Measurements from ENCODE around the gene THSD4. TPM values are rescaled to one million over a fixed set of nuclear protein-coding genes. Genes with fewer than 3 reads are reported as not detected.

The THSD4 gene
- total and polyA plus RNA-seq, 2 donors (not counting 1 experiment from before 2014, with no cell fraction given) = 43.1 to 95.5 TPM

- H3K27ac ChIP-seq (ENCODE audit: insufficient read depth, low read length) = no peak overlapping the region
- no peaks in the 10 kb centered on the region for H3K9me3 ChIP-seq (ENCODE audit: control insufficient read depth, insufficient read depth, low read depth, low read length)
- no peak overlapping the region for H3K4me3 ChIP-seq (replicated peaks in 1 of 4; ENCODE audit: control extremely low read depth in 1 of 4, insufficient read depth in 1 of 4, low read depth in 3 of 4, low read length in 4 of 4)
- no peak overlapping the region for H3K4me2 ChIP-seq (ENCODE audit: extremely low read depth, insufficient read depth, low read length)
- no peaks in the 10 kb centered on the region for H4K20me1 ChIP-seq (ENCODE audit: control insufficient read depth, extremely low read depth, insufficient read depth, low read length)
- H3K36me3 ChIP-seq (ENCODE audit: control insufficient read depth, insufficient read depth, low read length) = no peaks in the 10 kb centered on the region
- no peak overlapping the region for H3K9ac ChIP-seq (ENCODE audit: insufficient read depth, low read length)
- DNase-seq (ENCODE audit: low read depth in 2 of 2) = peak in 1 of 2 donors; percentile 47
- H3K27me3 ChIP-seq (ENCODE audit: control insufficient read depth, insufficient read depth, low read length) = no peaks in the 10 kb centered on the region
- H3K79me2 ChIP-seq (ENCODE audit: control insufficient read depth, insufficient read depth, low read length) = no peaks in the 10 kb centered on the region
- no peaks in the 10 kb centered on the region for H3K4me1 ChIP-seq (ENCODE audit: control insufficient read depth, extremely low read depth, insufficient read depth, low read length)
- TF ChIP-seq EZH2 (IDR thresholded peaks at IDR 0.05; ENCODE audit: low read length, missing control alignments) = no peak
- TF ChIP-seq CTCF (conservative IDR thresholded peaks at IDR 0.05 in 1 of 2, IDR thresholded peaks at IDR 0.05 in 1 of 2; ENCODE audit: low read depth in 1 of 2, low read length in 2 of 2) = no peak
- no peak overlapping the region for H2AFZ ChIP-seq (ENCODE audit: low read length)
Measured at GRCh38 chr15:71542836-71543235, 427.6 kb downstream of the THSD4 start.

- H3K79me2 ChIP-seq (ENCODE audit: control insufficient read depth, insufficient read depth, low read length) = no peaks in the 10 kb centered on the region
- no peak overlapping the region for H2AFZ ChIP-seq (ENCODE audit: low read length)
- no peaks in the 10 kb centered on the region for H3K27me3 ChIP-seq (ENCODE audit: control insufficient read depth, insufficient read depth, low read length)
- no peak for DNase-seq (ENCODE audit: low read depth in 2 of 2)
- H3K4me1 ChIP-seq (ENCODE audit: control insufficient read depth, extremely low read depth, insufficient read depth, low read length) = no peaks in the 10 kb centered on the region
- H3K4me3 ChIP-seq (replicated peaks in 1 of 4; ENCODE audit: control extremely low read depth in 1 of 4, insufficient read depth in 1 of 4, low read depth in 3 of 4, low read length in 4 of 4) = no peak overlapping the region
- TF ChIP-seq EZH2 (IDR thresholded peaks at IDR 0.05; ENCODE audit: low read length, missing control alignments) = no peak
- no peak for TF ChIP-seq CTCF (conservative IDR thresholded peaks at IDR 0.05 in 1 of 2, IDR thresholded peaks at IDR 0.05 in 1 of 2; ENCODE audit: low read depth in 1 of 2, low read length in 2 of 2)
- H3K36me3 ChIP-seq (ENCODE audit: control insufficient read depth, insufficient read depth, low read length) = no peaks in the 10 kb centered on the region
- no peaks in the 10 kb centered on the region for H4K20me1 ChIP-seq (ENCODE audit: control insufficient read depth, extremely low read depth, insufficient read depth, low read length)
- H3K9me3 ChIP-seq (ENCODE audit: control insufficient read depth, insufficient read depth, low read depth, low read length) = no peaks in the 10 kb centered on the region
- no peak overlapping the region for H3K27ac ChIP-seq (ENCODE audit: insufficient read depth, low read length)
- no peak overlapping the region for H3K9ac ChIP-seq (ENCODE audit: insufficient read depth, low read length)
- no peak overlapping the region for H3K4me2 ChIP-seq (ENCODE audit: extremely low read depth, insufficient read depth, low read length)
Measured at GRCh38 chr15:71543413-71543812, 428.1 kb downstream of the THSD4 start.

GRCh38 chr15:71545223-71545760 is 430.0 kb downstream of the THSD4 start:
- Histone ChIP-seq H3K4me3 (replicated peaks in 1 of 4; ENCODE audit: control extremely low read depth in 1 of 4, insufficient read depth in 1 of 4, low read depth in 3 of 4, low read length in 4 of 4) (no peak overlapping the region), H3K9ac (ENCODE audit: insufficient read depth, low read length) (no peak overlapping the region), H3K36me3 (ENCODE audit: control insufficient read depth, insufficient read depth, low read length) (no peaks in the 10 kb centered on the region), H3K79me2 (ENCODE audit: control insufficient read depth, insufficient read depth, low read length) (no peaks in the 10 kb centered on the region), H2AFZ (ENCODE audit: low read length) (no peak overlapping the region), H3K4me1 (ENCODE audit: control insufficient read depth, extremely low read depth, insufficient read depth, low read length) (no peaks in the 10 kb centered on the region), H3K9me3 (ENCODE audit: control insufficient read depth, insufficient read depth, low read depth, low read length) (no peaks in the 10 kb centered on the region), H3K27me3 (ENCODE audit: control insufficient read depth, insufficient read depth, low read length) (no peaks in the 10 kb centered on the region), H3K27ac (ENCODE audit: insufficient read depth, low read length) (no peak overlapping the region), H4K20me1 (ENCODE audit: control insufficient read depth, extremely low read depth, insufficient read depth, low read length) (no peaks in the 10 kb centered on the region), H3K4me2 (ENCODE audit: extremely low read depth, insufficient read depth, low read length) (no peak overlapping the region)
- peak in 1 of 2 donors; percentile 75 for DNase-seq (ENCODE audit: low read depth in 2 of 2)
- no peak for TF ChIP-seq EZH2 (IDR thresholded peaks at IDR 0.05; ENCODE audit: low read length, missing control alignments)
- TF ChIP-seq CTCF (conservative IDR thresholded peaks at IDR 0.05 in 1 of 2, IDR thresholded peaks at IDR 0.05 in 1 of 2; ENCODE audit: low read depth in 1 of 2, low read length in 2 of 2) = no peak

Measured in fibroblast of lung (primary cell).